ENCODE measurements around the gene FBXL20. TPM values are rescaled to one million over a fixed set of nuclear protein-coding genes. Genes with fewer than 3 reads are reported as not detected.
"Not testable (repeated sequence)": the region's sequence is repeated elsewhere in the genome, so short reads cannot be mapped to it uniquely, and the experiment has no call there.

The FBXL20 gene
- total RNA-seq, 4 donors from 2014 or later = 13.1 to 19.6 (median 17.2) TPM

DNA sequence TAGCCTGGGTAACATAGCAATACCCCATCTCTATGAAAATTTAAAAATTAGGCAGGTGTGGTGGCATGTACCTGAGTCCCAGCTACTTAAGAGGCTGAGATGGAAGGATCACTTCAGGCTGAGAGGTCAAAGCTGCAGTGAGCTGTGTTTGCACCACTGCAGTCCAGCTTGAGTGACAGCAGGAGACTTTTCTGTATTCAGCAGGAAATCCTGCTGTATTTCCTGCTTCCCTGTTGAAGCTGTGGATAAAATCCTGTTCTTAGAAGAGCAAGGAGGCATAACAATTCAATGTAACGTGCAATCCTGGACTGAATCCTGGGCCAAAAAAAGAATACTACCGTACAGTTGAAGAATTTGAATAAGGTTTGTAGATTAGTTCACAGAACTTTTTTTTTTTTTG lies 62.2 kb downstream of the FBXL20 start:
- H3K4me1 ChIP-seq = peaks cover 0 to 22% (median 8%) of the 10 kb centered on the region in 4 donors
- H3K27ac ChIP-seq (replicated peaks in 1 of 4) = no peak overlapping the region
- no peaks in the 10 kb centered on the region for H3K27me3 ChIP-seq
- no peak for DNase-seq (ENCODE audit: extremely low spot score)
- H3K9me3 ChIP-seq = no peaks in the 10 kb centered on the region
- peaks cover 0 to 35% (median 16%) of the 10 kb centered on the region in 4 donors for H3K36me3 ChIP-seq
- intact Hi-C loops (cut with DNase I) = no loop called here
- WGBS = 73% methylated on average over 2 of the region's 2 CpGs
- H3K4me3 ChIP-seq = no peak overlapping the region
- no peak for TF ChIP-seq POLR2A (IDR thresholded peaks at IDR 0.05; ENCODE audit: low read depth)
- TF ChIP-seq, protein P1, sequence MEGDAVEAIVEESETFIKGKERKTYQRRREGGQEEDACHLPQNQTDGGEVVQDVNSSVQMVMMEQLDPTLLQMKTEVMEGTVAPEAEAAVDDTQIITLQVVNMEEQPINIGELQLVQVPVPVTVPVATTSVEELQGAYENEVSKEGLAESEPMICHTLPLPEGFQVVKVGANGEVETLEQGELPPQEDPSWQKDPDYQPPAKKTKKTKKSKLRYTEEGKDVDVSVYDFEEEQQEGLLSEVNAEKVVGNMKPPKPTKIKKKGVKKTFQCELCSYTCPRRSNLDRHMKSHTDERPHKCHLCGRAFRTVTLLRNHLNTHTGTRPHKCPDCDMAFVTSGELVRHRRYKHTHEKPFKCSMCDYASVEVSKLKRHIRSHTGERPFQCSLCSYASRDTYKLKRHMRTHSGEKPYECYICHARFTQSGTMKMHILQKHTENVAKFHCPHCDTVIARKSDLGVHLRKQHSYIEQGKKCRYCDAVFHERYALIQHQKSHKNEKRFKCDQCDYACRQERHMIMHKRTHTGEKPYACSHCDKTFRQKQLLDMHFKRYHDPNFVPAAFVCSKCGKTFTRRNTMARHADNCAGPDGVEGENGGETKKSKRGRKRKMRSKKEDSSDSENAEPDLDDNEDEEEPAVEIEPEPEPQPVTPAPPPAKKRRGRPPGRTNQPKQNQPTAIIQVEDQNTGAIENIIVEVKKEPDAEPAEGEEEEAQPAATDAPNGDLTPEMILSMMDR (IDR thresholded peaks at IDR 0.05) = no peak
- no peak for TF ChIP-seq EP300 (IDR thresholded peaks at IDR 0.05)
- TF ChIP-seq POLR2AphosphoS5 (IDR thresholded peaks at IDR 0.05) = no peak

DNA sequence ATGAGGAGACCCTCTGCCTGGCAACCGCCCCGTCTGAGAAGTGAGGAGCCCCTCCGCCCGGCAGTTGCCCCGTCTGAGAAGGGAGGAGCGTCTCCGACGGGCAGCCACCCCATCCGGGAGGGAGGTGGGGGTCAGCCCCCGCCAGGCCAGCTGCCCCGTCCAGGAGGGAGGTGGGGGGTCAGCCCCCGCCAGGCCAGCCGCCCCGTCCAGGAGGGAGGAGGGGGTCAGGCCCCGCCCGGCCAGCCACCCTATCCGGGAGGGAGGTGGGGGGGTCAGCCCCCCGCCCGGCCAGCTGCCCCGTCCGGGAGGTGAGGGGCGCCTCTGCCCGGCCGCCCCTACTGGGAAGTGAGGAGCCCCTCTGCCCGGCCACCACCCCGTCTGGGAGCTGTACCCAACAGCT lies 63.8 kb downstream of the FBXL20 start:
- H3K27me3 ChIP-seq; intact Hi-C loops (cut with DNase I); H3K9me3 ChIP-seq; H3K27ac ChIP-seq (replicated peaks in 1 of 4); H3K4me3 ChIP-seq; DNase-seq (ENCODE audit: extremely low spot score): not testable (repeated sequence)
- H3K36me3 ChIP-seq = peaks cover 0 to 40% (median 16%) of the 10 kb centered on the region in 4 donors
- peaks cover 0 to 22% (median 8%) of the 10 kb centered on the region in 4 donors for H3K4me1 ChIP-seq
- WGBS = 90% methylated on average over 7 of the region's 26 CpGs

DNA sequence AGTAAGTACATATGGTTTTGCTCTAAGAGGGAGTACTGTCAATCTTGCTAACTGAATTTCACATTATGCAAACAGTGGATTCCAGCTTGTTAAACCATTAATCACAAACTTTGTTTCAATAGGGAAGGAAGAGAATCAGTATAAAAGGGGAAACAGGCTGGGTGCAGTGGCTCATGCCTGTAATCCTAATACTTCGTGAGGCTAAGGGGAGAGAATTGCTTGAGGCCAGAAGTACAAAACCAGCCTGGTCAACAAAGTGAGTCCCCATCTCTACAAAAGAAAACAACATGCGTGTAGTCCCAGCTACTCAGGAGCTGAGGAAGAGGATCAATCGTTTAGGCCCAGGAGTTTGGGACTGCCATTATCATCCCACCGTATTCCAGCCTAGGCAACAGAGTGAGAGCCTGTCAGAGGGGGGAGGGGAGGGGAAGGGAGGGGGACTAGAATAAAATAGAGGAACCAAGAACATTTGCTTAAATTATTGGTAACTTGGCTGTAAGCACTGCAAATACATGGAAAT lies 65.7 kb downstream of the FBXL20 start:
- peaks cover 0 to 24% (median 7%) of the 10 kb centered on the region in 4 donors for H3K36me3 ChIP-seq
- TF ChIP-seq, protein P1 (IDR thresholded peaks at IDR 0.05) = no peak
- TF ChIP-seq POLR2AphosphoS5 (IDR thresholded peaks at IDR 0.05) (no peak), EP300 (IDR thresholded peaks at IDR 0.05) (no peak), POLR2A (IDR thresholded peaks at IDR 0.05; ENCODE audit: low read depth) (no peak)
- DNase-seq (ENCODE audit: extremely low spot score) = no peak
- H3K27ac ChIP-seq (replicated peaks in 1 of 4) = no peak overlapping the region
- intact Hi-C loops (cut with DNase I) = no loop called here
- H3K4me1 ChIP-seq = peaks cover 0 to 25% (median 11%) of the 10 kb centered on the region in 4 donors
- no peak overlapping the region for H3K4me3 ChIP-seq
- no peaks in the 10 kb centered on the region for H3K9me3 ChIP-seq
- WGBS = 71% methylated on average over 4 of the region's 4 CpGs
- H3K27me3 ChIP-seq = no peaks in the 10 kb centered on the region

DNA sequence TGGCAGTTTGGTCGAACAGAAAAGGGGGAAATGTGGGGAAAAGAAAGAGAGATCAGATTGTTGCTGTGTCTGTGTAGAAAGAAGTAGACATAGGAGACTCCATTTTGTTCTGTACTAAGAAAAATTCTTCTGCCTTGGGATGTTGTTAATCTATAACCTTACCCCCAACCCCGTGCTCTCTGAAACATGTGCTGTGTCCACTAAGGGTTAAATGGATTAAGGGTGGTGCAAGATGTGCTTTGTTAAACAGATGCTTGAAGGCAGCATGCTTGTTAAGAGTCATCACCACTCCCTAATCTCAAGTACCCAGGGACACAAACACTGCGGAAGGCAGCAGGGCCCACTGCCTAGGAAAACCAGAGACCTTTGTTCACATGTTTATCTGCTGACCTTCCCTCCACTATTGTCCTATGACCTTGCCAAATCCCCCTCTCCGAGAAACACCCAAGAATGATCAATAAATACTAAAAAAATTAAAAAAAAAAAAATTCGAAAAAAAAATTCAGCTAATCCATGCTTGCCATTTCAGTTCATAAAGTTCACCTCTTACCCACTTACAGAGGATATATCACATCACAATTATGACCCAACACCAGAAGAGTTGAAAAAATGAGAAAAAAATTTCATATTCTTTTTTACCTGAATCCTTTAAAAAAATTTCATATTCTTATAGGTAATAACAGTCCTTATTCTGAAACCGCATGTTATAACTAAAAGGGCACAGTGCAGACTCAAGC lies 67.2 kb downstream of the FBXL20 start:
- Histone ChIP-seq H3K36me3 (peaks cover 0 to 13% (median under 1%) of the 10 kb centered on the region in 4 donors), H3K4me1 (peaks cover under 1 to 24% (median 13%) of the 10 kb centered on the region in 4 donors)
- intact Hi-C loops (cut with DNase I); H3K4me3 ChIP-seq; H3K27ac ChIP-seq (replicated peaks in 1 of 4); DNase-seq (ENCODE audit: extremely low spot score); H3K9me3 ChIP-seq; H3K27me3 ChIP-seq: not testable (repeated sequence)
- 87% methylated on average over 5 of the region's 6 CpGs for WGBS

DNA sequence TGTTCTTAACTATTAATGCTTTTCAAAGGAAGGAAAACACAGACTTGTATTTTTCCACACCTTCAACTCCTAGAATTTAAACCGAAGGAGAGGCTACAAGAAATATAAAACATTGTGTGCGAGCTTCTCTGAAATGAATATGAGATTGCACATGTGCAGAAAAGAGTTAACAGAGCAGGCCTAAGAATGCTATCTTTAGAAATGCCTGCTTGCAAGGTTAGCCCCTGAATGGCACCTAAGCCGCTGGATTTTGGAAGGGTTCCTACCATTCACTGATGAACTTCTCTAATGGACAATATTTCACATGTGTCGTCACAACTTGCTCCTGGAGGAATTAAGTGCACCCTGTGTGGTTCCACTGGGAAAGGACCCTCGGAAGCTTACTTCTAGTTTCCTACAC lies 69.3 kb downstream of the FBXL20 start:
- no peaks in the 10 kb centered on the region for H3K27me3 ChIP-seq
- WGBS = 87% methylated on average over 5 of the region's 5 CpGs
- H3K9me3 ChIP-seq = no peaks in the 10 kb centered on the region
- H3K4me3 ChIP-seq = no peak overlapping the region
- peaks cover 10 to 30% (median 20%) of the 10 kb centered on the region in 4 donors for H3K4me1 ChIP-seq
- TF ChIP-seq EP300 (IDR thresholded peaks at IDR 0.05) = no peak
- TF ChIP-seq POLR2AphosphoS5 (IDR thresholded peaks at IDR 0.05) = no peak
- TF ChIP-seq, protein P1 (IDR thresholded peaks at IDR 0.05) = no peak
- TF ChIP-seq POLR2A (IDR thresholded peaks at IDR 0.05; ENCODE audit: low read depth) = no peak
- H3K36me3 ChIP-seq = peaks cover 0 to 6% (median 0%) of the 10 kb centered on the region in 4 donors
- intact Hi-C loops (cut with DNase I) = no loop called here
- no peak for DNase-seq (ENCODE audit: extremely low spot score)
- no peak overlapping the region for H3K27ac ChIP-seq (replicated peaks in 1 of 4)

Measured in esophagus muscularis mucosa (tissue), 4 donors.